K562 (cell line): ENCODE measurements around the gene ACSF2. TPM values are rescaled to one million over a fixed set of nuclear protein-coding genes. Genes with fewer than 3 reads are reported as not detected.

Experiments used
- BCOR ChIP-seq: fragments of 450-650 bp; IDR thresholded peaks from 2 replicates; pipeline ENCODE4 v1.6.1; 2016
- ETV1 ChIP-seq: fragments of 450-650 bp; conservative IDR thresholded peaks from 2 replicates; pipeline ENCODE4 v1.6.1; 2016; ENCODE audit warnings: missing genetic modification characterization, control low read depth, low read depth, missing compliant biosample characterization
- FOXJ3 ChIP-seq: sonication (generic); formaldehyde crosslinking; IDR thresholded peaks from 2 replicates; pipeline ENCODE4 v1.4.0; 2020; ENCODE audit warnings: mild to moderate bottlenecking, missing genetic modification reagents
- LARP7 ChIP-seq: fragments of 450-650 bp; IDR thresholded peaks from 2 replicates; pipeline ENCODE4 v1.6.1; 2016
- NR2C1 ChIP-seq, 2 experiments: fragments of 450-650 bp; IDR thresholded peaks; 2 replicates each; pipeline ENCODE4 v1.6.1; 2017; ENCODE audit warnings: mild to moderate bottlenecking in 2 of 2, antibody characterized with exemption in 1 of 2, inconsistent platforms in 1 of 2, missing compliant biosample characterization in 1 of 2, missing genetic modification characterization in 1 of 2
- PKNOX1 ChIP-seq: fragments of 450-650 bp; IDR thresholded peaks from 2 replicates; pipeline ENCODE4 v1.6.1; 2016
- POLR2A ChIP-seq: fragments of 450-650 bp; conservative IDR thresholded peaks from 2 replicates; pipeline ENCODE4 v1.6.1; 2016
- SIN3A ChIP-seq, 2 experiments: fragments of 150-350 bp in 1 of 2; IDR thresholded peaks; 2 replicates each; pipeline ENCODE4 v1.6.1; 2011 to 2016; ENCODE audit warnings: borderline replicate concordance in 2 of 2, low read depth in 2 of 2, low read length in 2 of 2, mild to moderate bottlenecking in 2 of 2, moderate library complexity in 2 of 2; ENCODE audit not compliant: control insufficient read depth in 1 of 2
- SNIP1 ChIP-seq: fragments of 450-650 bp; IDR thresholded peaks from 2 replicates; pipeline ENCODE4 v1.7.1; 2017; ENCODE audit warnings: low read depth, mild to moderate bottlenecking
- U2AF2 ChIP-seq: fragments of 200-400 bp; formaldehyde crosslinking; optimal IDR thresholded peaks from 2 replicates; pipeline ENCODE3; 2017; ENCODE audit warnings: low read depth, mild to moderate bottlenecking, low read length
- ZBTB1 ChIP-seq: sonication (generic); formaldehyde crosslinking; IDR thresholded peaks from 2 replicates; pipeline ENCODE4 v1.8.1; 2023; ENCODE audit warnings: missing genetic modification reagents, low read depth, mild to moderate bottlenecking, borderline replicate concordance
- ZNF140 ChIP-seq: fragments of 250-450 bp; sonication (Bioruptor Pico); IDR thresholded peaks from 2 replicates; pipeline ENCODE4 v1.8.0; 2021; ENCODE audit warnings: moderate library complexity, mild to moderate bottlenecking, inconsistent platforms
- ZNF146 ChIP-seq: IDR thresholded peaks from one replicate; pipeline ENCODE4 v1.6.1; 2018; ENCODE audit warnings: missing compliant biosample characterization; ENCODE audit not compliant: unreplicated experiment
- ZNF197 ChIP-seq: fragments of 200-800 bp; sonication (Bioruptor generic); IDR thresholded peaks from 2 replicates; pipeline ENCODE4 v1.6.1; 2016; ENCODE audit warnings: low read depth, missing genetic modification characterization, missing compliant biosample characterization
- ZNF318 ChIP-seq, 2 experiments: fragments of 450-650 bp; IDR thresholded peaks; 2 replicates each; pipeline ENCODE4 v1.6.1; 2016; ENCODE audit warnings: mild to moderate bottlenecking in 2 of 2, borderline replicate concordance in 1 of 2, low read depth in 1 of 2, moderate library complexity in 1 of 2
- ZNF408 ChIP-seq: fragments of 250-450 bp; sonication (Bioruptor Pico); IDR thresholded peaks from 2 replicates; pipeline ENCODE4 v1.4.0; 2020; ENCODE audit warnings: low read depth, mild to moderate bottlenecking, moderate library complexity
- ZNF57 ChIP-seq: fragments of 450-650 bp; formaldehyde crosslinking; IDR thresholded peaks from 2 replicates; pipeline ENCODE4 v1.4.0; 2020; ENCODE audit warnings: mild to moderate bottlenecking, moderate library complexity
- ZNF655 ChIP-seq: fragments of 250-450 bp; sonication (Bioruptor Pico); IDR thresholded peaks from 2 replicates; pipeline ENCODE4 v1.5.0; 2021
- polyA plus RNA-seq, 8 experiments: library from polyadenylated mRNA; depleted of rRNA in 4 of 8; stranded (reverse) in 5 of 8; unstranded in 3 of 8; fragments of >200 nt; fragmentation: Nextera tagmentation in 2 of 8; fragmentation: Illumina TruSeq in 1 of 8; extraction: Ambion mirVana in 2 of 8; extraction: Trizol in 1 of 8; gene quantifications; 2 replicates each; pipeline versions ENCODE4 v1.2.1 to v1.2.3, GENCODE V29; 2011 to 2014; ENCODE audit warnings: inconsistent platforms in 1 of 8, missing spikeins in 1 of 8
- total RNA-seq, 7 experiments: library from RNA; depleted of rRNA in 6 of 7; stranded (reverse); fragments of >200 nt in 6 of 7; fragmentation: Illumina TruSeq in 2 of 7; extraction: Trizol in 2 of 7; gene quantifications; 2 replicates each; pipeline versions ENCODE4 v1.2.1 to v1.2.3, GENCODE V29; 2011 to 2021; ENCODE audit warnings: low replicate concordance in 1 of 7

Gene ACSF2
- total and polyA plus RNA-seq, 9 of the 15 experiments (the other 6 are each of a cell fraction or from before 2014, with no cell fraction given) = 0.89 to 6.1 (median 3.5) TPM

GRCh38 chr17:50518384-50519023 is 92.5 kb downstream of the ACSF2 start (continued):
- no peak for TF ChIP-seq ZNF318 (IDR thresholded peaks at IDR 0.05; ENCODE audit: borderline replicate concordance in 1 of 2, low read depth in 1 of 2)
- no peak for TF ChIP-seq ZNF140 (CRISPR knock-in tag)
- no peak for TF ChIP-seq ZNF408 (CRISPR knock-in tag)
- TF ChIP-seq ZNF655 (CRISPR knock-in tag) = no peak
- TF ChIP-seq ZNF197 (CRISPR knock-in tag) = no peak
- TF ChIP-seq LARP7 = no peak
- TF ChIP-seq ZBTB1 (CRISPR knock-in tag) = no peak
- TF ChIP-seq PKNOX1 = no peak
- TF ChIP-seq SNIP1 = no peak
- TF ChIP-seq NR2C1 (IDR thresholded peaks at IDR 0.05) = no peak
- no peak for TF ChIP-seq NR2C1 (tag; IDR thresholded peaks at IDR 0.05)
- TF ChIP-seq ZNF57 = no peak
- no peak for TF ChIP-seq FOXJ3 (CRISPR knock-in tag)
- TF ChIP-seq U2AF2 = no peak
- no peak for TF ChIP-seq POLR2A
- no peak for TF ChIP-seq ZNF146 (CRISPR knock-in tag)
- no peak for TF ChIP-seq BCOR
- TF ChIP-seq SIN3A (IDR thresholded peaks at IDR 0.05; ENCODE audit: borderline replicate concordance in 2 of 2, control insufficient read depth in 1 of 2, low read depth in 2 of 2, low read length in 2 of 2) = no peak
- TF ChIP-seq ETV1 (tag) = no peak
